T-helper 17 cell (primary cell): Measurements from ENCODE around the gene GRM5. TPM values are rescaled to one million over a fixed set of nuclear protein-coding genes. Genes with fewer than 3 reads are reported as not detected.

Experiments
- ATAC-seq: fragments of 150-1000 bp; cut with Tn5 transposase; 2 replicates; pipeline ENCODE4 v1.10.0; 2021; ENCODE audit warnings: mild to moderate bottlenecking, moderate library complexity
- DNase-seq, 3 donors: peaks; one replicate each; pipeline versions ENCODE4 v3.0.0 to v3.0.0-alpha.2; 2020 to 2021
- H3K9me3 ChIP-seq: one replicate; pipeline ENCODE4 v1.7.0; 2013; ENCODE audit warnings: low read length, mild to moderate bottlenecking; ENCODE audit not compliant: control insufficient read depth, poor library complexity, severe bottlenecking
- H3K27ac Mint-ChIP-seq: one replicate; pipeline ENCODE4 v1.8.0; 2022; ENCODE audit warnings: mild to moderate bottlenecking, moderate library complexity, mixed read lengths
- H3K27me3 Mint-ChIP-seq: one replicate; pipeline ENCODE4 v1.8.0; 2022; ENCODE audit warnings: mixed read lengths
- H3K36me3 Mint-ChIP-seq: one replicate; pipeline ENCODE4 v1.8.0; 2022; ENCODE audit warnings: low read depth, mixed read lengths
- H3K4me1 Mint-ChIP-seq: one replicate; pipeline ENCODE4 v1.8.0; 2022; ENCODE audit warnings: mild to moderate bottlenecking, mixed read lengths
- H3K4me3 Mint-ChIP-seq: one replicate; pipeline ENCODE4 v1.8.0; 2022; ENCODE audit warnings: mild to moderate bottlenecking, moderate library complexity, mixed read lengths
- total RNA-seq, 4 donors: library from RNA in 2 of 4; stranded (reverse) in 2 of 4; gene quantifications; one replicate each; pipeline ENCODE4 v1.2.3 and lab custom pipeline; 2022 to 2026

GRM5 gene
- total RNA-seq, 2 donors from 2014 or later, result not detected

DNA sequence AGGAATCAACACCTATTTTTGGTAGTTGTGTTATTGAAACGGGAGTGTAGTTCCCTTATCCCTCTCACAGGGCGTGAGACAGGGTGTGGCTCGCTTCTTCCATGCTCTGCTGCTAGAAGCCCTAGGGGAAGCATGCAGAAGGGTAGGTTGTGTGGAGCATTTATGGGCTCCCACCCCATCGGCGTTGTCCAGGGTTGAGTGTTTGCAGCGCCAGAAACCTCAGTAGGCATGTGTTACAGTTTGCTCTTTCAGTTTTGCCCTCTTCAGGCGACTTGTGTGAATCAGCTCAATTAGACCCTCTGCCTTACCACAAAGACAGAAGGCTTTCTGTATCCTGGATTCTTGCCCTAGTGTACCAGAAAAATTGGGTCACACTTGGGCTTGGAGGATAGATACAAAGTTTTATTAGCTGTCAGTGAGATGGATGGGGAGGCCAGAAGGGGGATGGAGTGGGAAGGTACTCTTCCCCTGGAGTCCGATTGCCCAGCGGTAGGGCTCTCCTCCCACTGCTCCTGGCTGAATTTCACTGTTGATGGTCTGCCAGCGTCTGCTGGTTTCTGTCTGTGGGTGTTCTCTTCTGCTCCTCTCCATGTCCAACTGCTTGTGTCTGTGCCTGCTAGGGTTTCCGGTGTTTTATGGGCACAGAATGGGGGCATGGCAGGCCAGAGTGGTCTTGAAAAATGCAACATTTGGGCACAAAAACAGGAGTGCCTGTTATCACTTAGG is 369.9 kb downstream of the GRM5 start:
- H3K4me1 Mint-ChIP-seq, result peaks cover 2% of the 10 kb centered on the region
- H3K9me3 ChIP-seq, result no peaks in the 10 kb centered on the region
- no peak for ATAC-seq

DNA sequence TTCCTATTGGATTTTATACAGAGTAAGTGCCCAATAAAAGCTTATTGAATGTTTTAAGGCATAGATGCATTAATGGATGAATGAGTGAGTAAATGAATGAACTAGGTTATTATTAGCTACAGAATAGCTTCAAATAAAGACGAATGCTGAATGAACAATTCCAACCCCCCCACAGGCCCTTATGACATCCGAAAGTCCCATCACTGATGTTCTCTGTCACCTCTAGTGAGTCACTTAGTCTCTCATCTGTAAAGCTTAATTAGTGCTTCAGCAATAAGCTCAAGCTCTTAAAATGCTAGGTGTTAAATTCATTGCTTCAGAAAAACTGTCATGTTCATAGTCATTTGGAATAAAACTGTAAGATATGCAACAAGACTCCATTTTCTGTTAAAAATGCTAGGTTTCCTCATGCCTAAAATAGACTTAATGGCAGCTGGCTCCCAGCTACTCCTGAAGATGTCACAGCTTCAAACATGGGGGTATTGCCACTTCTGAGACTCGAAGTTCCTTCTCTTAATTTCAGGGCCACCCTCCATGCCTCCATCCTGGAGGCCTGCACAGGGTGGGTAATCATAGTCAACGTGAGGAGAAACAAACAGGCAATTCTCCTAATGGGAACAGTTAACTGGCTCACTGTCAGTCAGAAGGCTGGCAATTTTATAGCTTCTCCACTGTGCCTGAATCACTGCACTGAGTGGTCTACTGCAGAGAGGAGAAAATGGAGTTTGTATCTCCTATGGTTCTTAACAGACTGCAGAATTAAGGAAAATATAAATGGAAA is 373.3 kb downstream of the GRM5 start:
- Mint-ChIP-seq H3K4me3 (no peak overlapping the region), H3K36me3 (no peaks in the 10 kb centered on the region), H3K27me3 (peaks cover 14% of the 10 kb centered on the region), H3K27ac (no peak overlapping the region), H3K4me1 (peaks cover 2% of the 10 kb centered on the region)
- H3K9me3 ChIP-seq, result no peaks in the 10 kb centered on the region
- ATAC-seq (no peak), DNase-seq (no peak)

More for the DNA sequence above, 369.9 kb downstream of the GRM5 start:
- DNase-seq, result no peak
- Mint-ChIP-seq H3K27ac (no peak overlapping the region), H3K4me3 (no peak overlapping the region), H3K36me3 (no peaks in the 10 kb centered on the region), H3K27me3 (peaks cover 14% of the 10 kb centered on the region)

DNA sequence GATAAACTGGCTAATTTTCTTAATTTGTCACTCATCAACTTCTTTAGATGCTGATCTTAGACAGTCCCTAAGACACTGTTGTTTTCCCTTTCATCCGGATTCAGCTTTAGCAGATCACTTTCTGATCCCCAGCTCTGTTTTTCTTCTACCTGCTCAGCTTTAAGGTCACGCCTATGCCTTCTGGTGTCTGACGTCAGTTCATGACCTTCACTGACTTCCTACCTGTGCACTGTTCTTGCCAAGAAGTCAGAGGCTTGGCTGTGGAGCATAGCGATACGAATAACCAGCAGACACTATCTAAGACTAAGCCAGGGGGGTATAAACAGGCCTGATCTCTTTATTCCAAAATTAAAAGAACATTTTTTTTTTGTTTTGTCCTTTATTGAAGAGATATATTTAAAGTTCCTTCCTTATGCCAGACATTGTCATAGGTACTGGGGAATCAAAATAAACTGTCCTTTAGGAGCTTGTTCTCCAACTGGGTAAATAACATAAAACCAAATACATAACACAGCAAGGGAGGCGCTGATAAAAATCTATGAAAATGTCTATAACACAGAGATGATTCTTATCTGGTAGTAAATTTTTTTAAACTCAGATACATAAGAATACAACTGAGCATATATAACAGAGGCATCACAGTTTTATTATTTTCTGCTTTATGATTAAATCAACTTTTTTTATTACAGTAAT is 376.1 kb downstream of the GRM5 start:
- no peak for DNase-seq
- no peak for ATAC-seq
- Mint-ChIP-seq H3K27me3 (peaks cover 14% of the 10 kb centered on the region), H3K27ac (no peak overlapping the region), H3K36me3 (no peaks in the 10 kb centered on the region), H3K4me3 (no peak overlapping the region), H3K4me1 (peaks cover 2% of the 10 kb centered on the region)
- no peaks in the 10 kb centered on the region for H3K9me3 ChIP-seq

DNA sequence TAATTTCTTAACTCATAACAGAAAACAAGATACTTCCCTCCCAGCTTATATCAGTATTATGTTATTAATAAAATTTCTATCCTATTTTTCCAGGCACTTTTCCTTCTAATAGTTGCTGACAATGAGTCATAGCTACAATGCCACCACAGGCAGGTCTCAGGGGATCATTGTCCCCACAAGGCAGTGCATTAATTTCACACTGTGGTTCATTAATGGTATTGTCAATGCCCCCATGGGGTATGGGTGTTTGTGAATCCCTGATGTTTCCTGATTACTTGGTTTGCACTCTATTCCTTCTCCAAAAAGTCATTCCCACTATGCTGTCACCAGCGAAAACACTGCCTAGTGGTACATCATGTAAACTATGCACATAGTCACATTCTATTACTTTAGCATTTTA is 382.8 kb downstream of the GRM5 start:
- H3K27ac Mint-ChIP-seq, result no peak overlapping the region
- H3K4me3 Mint-ChIP-seq, result no peak overlapping the region
- ATAC-seq, result no peak
- no peaks in the 10 kb centered on the region for H3K27me3 Mint-ChIP-seq
- H3K9me3 ChIP-seq, result no peaks in the 10 kb centered on the region
- H3K4me1 Mint-ChIP-seq, result no peaks in the 10 kb centered on the region
- DNase-seq, result no peak
- H3K36me3 Mint-ChIP-seq, result no peaks in the 10 kb centered on the region

DNA sequence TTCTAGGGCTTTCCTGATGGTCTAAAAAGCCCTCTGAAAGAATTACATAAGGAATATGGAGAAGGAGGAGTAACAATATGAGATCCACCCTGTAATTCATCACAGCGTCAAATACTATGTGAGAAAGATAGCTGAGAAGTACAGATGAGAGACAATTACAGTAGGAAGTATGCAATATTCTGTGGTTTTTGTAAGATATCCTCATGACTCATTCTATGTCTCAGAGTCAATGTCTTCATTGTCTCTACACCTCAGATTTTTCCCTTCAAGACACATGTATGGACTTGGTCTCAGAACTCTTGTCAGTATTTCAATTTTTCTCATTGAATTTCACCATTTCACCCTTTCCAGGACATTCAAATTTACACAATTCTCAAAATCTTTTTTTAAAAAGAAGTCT is 385.0 kb downstream of the GRM5 start:
- no peaks in the 10 kb centered on the region for H3K27me3 Mint-ChIP-seq
- H3K36me3 Mint-ChIP-seq, result no peaks in the 10 kb centered on the region
- no peaks in the 10 kb centered on the region for H3K9me3 ChIP-seq
- DNase-seq, result no peak
- no peaks in the 10 kb centered on the region for H3K4me1 Mint-ChIP-seq
- no peak for ATAC-seq
- H3K4me3 Mint-ChIP-seq, result no peak overlapping the region
- H3K27ac Mint-ChIP-seq, result no peak overlapping the region

DNA sequence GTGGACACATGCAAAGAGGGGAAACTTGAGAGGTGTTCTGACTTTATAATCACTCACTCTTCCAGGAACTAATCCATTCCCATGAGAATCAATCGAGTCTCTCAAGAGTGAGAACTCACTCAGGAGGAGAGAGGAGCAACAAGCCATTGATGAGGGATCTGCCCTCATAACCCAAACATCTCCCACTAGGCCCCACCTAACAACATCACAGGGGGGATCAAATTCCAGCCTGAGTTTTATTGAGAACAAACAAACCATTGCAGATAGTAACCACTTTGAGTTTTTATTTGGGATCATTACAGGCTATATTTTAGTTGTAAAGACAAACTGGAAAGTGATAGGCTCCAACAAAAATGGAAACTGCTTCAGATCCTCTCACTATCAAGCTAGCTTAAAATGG is 399.4 kb downstream of the GRM5 start:
- Mint-ChIP-seq H3K27ac (no peak overlapping the region), H3K36me3 (no peaks in the 10 kb centered on the region), H3K4me3 (no peak overlapping the region), H3K27me3 (no peaks in the 10 kb centered on the region), H3K4me1 (no peaks in the 10 kb centered on the region)
- no peaks in the 10 kb centered on the region for H3K9me3 ChIP-seq
- no peak for ATAC-seq
- no peak for DNase-seq

DNA sequence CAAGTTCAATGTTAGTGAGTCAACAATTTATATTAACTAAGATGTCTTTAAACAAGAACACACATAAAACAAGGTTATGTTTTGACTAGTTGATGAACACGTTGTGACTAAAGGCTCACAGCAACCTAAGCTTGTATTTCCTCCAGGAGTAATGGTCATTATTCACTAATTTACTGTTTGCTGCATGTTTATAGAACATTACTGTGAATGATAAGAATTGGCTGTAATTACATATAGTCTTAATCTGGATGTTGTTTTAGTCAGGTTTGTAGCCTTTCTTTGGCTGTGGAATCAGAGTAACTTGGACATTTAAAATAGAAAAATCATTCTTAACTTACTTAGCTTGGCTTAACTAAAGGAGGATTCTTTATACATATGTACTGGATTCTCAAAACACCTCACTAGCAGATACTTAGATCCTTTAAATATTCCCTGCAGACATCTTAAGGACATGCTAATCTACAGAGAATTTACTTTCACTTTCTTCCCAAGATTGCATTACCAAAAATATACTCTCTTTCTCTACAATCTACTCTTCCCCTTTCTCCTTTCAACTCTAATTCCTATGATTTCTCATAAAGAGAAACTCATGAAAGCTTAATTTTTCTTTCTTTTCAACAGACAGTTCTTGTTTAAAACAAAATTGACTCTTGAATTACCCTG is 408.6 kb downstream of the GRM5 start:
- DNase-seq, result no peak
- H3K36me3 Mint-ChIP-seq, result peaks cover 2% of the 10 kb centered on the region
- H3K4me1 Mint-ChIP-seq, result peaks cover 5% of the 10 kb centered on the region
- ATAC-seq, result no peak
- H3K9me3 ChIP-seq, result no peaks in the 10 kb centered on the region
- H3K27ac Mint-ChIP-seq, result no peak overlapping the region
- H3K27me3 Mint-ChIP-seq, result peaks cover 4% of the 10 kb centered on the region
- peak overlapping the region; percentile 28 for H3K4me3 Mint-ChIP-seq

DNA sequence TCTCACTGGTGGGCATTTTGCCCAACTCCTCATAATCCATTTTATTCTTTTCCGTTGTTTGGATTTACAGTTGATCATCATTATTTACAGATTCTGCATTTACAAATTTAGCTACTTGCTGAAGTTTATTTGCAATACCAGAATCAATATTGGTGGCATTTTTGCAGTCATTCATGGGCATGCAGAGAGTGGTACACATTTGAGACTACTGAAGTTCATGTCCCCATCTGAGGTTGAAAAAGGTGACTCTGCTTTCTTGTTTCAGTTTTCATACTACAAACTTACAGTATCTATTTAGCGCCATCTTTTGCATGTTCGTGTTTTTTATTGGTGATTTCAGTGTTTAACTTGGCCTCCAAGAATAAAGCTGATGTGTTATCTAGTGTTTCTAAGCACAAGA is 409.5 kb downstream of the GRM5 start:
- H3K4me3 Mint-ChIP-seq, result no peak overlapping the region
- peaks cover 2% of the 10 kb centered on the region for H3K36me3 Mint-ChIP-seq
- H3K4me1 Mint-ChIP-seq, result peaks cover 5% of the 10 kb centered on the region
- ATAC-seq, result no peak
- H3K9me3 ChIP-seq, result no peaks in the 10 kb centered on the region
- no peak overlapping the region for H3K27ac Mint-ChIP-seq
- peaks cover 4% of the 10 kb centered on the region for H3K27me3 Mint-ChIP-seq
- DNase-seq, result no peak

DNA sequence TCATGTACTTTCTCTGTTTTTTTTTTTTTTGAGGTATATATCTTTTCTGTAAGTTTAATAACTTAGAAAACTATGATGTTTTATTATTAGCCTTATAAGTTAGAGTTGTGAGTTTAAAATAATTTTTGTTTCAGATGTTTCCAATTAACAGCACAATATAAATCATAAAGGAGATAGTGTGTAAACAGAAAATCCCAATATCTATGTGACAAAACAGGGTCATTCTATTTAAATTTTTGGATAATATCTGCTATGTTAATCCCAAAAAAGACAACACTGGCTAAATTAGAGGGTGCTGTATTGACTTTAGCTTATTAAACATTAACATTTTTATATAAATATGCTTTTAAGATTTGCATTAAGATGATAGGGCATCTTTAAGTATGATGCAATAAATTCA is 410.1 kb downstream of the GRM5 start:
- no peak overlapping the region for H3K4me3 Mint-ChIP-seq
- no peak overlapping the region for H3K27ac Mint-ChIP-seq
- peaks cover 2% of the 10 kb centered on the region for H3K36me3 Mint-ChIP-seq
- DNase-seq, result no peak
- peaks cover 4% of the 10 kb centered on the region for H3K27me3 Mint-ChIP-seq
- H3K4me1 Mint-ChIP-seq, result peaks cover 5% of the 10 kb centered on the region
- ATAC-seq, result no peak
- no peaks in the 10 kb centered on the region for H3K9me3 ChIP-seq

DNA sequence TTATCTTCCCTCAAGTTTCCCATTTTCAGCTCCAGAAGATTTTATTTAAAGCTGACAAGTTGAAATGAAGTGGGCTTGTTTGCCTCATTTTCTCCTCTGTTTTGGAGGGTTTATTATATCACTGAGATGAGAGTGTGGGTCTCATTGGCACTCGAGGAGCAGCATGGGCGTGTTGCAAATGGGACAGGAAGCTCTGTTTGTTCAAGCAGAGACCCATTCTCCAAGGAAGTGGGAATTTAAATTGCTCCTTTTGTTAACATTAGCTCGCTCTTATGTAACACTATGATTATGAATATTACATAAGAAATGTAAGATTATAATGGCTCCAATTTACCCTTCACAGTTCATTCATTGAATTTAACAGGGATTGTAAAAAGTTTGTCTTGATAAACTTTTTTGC is 410.6 kb downstream of the GRM5 start:
- ATAC-seq, result no peak
- Mint-ChIP-seq H3K4me3 (no peak overlapping the region), H3K27me3 (peaks cover 4% of the 10 kb centered on the region), H3K36me3 (peaks cover 2% of the 10 kb centered on the region), H3K27ac (no peak overlapping the region), H3K4me1 (peaks cover 5% of the 10 kb centered on the region)
- H3K9me3 ChIP-seq, result no peaks in the 10 kb centered on the region
- no peak for DNase-seq

DNA sequence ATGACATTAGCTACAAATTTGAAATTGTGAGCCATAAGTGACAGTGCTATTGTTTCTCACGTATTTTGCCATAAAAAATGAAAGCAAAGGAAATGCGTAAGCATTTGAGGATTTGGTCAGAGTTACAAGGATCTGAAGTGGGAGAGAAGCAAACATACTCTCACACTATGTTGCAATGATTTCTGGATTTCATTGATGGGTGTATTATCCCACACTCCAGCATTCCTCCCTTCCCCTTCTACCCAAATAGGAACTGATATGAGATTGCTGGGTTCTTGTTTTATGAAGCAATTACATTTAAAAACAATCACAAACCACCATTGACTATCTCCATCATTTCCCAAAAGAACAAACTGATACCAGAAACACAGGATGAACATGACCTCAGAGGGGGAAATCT is 414.2 kb downstream of the GRM5 start:
- DNase-seq, result no peak

DNA sequence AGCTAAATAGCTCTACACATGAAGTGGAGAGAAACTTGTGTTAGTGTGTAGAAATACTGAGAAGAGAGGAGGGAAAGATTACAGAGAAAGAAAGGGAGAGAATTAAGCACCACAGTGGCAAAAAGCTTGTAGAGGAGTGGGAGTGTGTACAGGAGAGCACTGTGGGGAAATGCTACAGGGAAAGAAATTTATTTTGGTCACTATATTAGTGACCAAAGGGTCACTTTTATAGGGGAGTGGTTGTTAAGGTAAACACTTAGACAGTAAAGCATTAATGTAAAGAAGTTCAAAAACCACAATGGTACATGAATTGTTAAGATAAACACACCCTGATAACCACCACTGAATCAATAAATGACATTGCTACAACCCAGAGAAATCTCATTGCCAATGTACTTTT is 421.1 kb downstream of the GRM5 start:
- no peaks in the 10 kb centered on the region for H3K27me3 Mint-ChIP-seq
- H3K27ac Mint-ChIP-seq, result no peak overlapping the region
- no peaks in the 10 kb centered on the region for H3K36me3 Mint-ChIP-seq
- no peaks in the 10 kb centered on the region for H3K9me3 ChIP-seq
- ATAC-seq, result no peak
- no peak overlapping the region for H3K4me3 Mint-ChIP-seq
- no peak for DNase-seq
- H3K4me1 Mint-ChIP-seq, result no peaks in the 10 kb centered on the region

More for the DNA sequence above, 414.2 kb downstream of the GRM5 start:
- ATAC-seq, result no peak
- H3K27ac Mint-ChIP-seq, result no peak overlapping the region
- H3K36me3 Mint-ChIP-seq, result no peaks in the 10 kb centered on the region
- no peak overlapping the region for H3K4me3 Mint-ChIP-seq
- H3K9me3 ChIP-seq, result no peaks in the 10 kb centered on the region
- H3K4me1 Mint-ChIP-seq, result peaks cover 2% of the 10 kb centered on the region
- H3K27me3 Mint-ChIP-seq, result no peaks in the 10 kb centered on the region

DNA sequence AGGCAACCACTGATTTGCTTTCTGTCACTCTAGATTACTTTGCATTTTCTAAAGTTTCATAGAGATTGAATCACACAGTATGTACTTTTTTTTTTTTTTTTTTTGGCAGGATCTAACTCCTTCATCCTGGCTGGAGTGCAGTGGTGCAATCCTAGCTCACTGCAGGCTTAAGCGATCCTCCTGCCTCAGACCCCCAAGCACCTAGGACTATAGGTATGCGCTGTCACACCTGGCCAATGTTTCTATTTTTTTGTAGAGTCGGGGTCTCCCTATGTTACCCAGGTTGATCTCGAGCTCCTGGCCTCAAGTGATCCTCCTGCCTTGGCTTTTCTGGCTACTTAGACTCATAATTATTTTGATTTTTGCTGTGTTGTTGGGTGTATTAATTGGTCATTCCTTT is 433.6 kb downstream of the GRM5 start:
- Mint-ChIP-seq H3K27me3 (peaks cover 5% of the 10 kb centered on the region), H3K4me1 (no peaks in the 10 kb centered on the region), H3K27ac (no peak overlapping the region), H3K36me3 (no peaks in the 10 kb centered on the region), H3K4me3 (no peak overlapping the region)
- no peaks in the 10 kb centered on the region for H3K9me3 ChIP-seq
- DNase-seq (no peak), ATAC-seq (no peak)
